ENCODE data around the gene LPP. TPM values are rescaled to one million over a fixed set of nuclear protein-coding genes. Genes with fewer than 3 reads are reported as not detected.
"Not testable (repeated sequence)": the region's sequence is repeated elsewhere in the genome, so short reads cannot be mapped to it uniquely, and the experiment has no call there.

Gene LPP
- total RNA-seq, 4 donors from 2014 or later, result 45.9 to 81.1 (median 63.0) TPM

- H3K4me3 ChIP-seq (ENCODE audit: low read depth, poor library complexity, severe bottlenecking), result no peak overlapping the region
- TF ChIP-seq POLR2A (IDR thresholded peaks at IDR 0.05) (no peak), CTCF (IDR thresholded peaks at IDR 0.05) (no peak)
- DNase-seq (ENCODE audit: low spot score in 2 of 2), result no peak
- 90 to 91% methylated on average over 12 of the region's 12 CpGs for WGBS, 2 donors
- intact Hi-C loops (cut with DNase I; ENCODE audit: low total_unique reads), result no loop called here
These were observed 544.5 kb downstream of the LPP start for GRCh38 chr3:188698436-188698835.

GRCh38 chr3:188700501-188700900, 546.5 kb downstream of the LPP start:
- DNase-seq (ENCODE audit: low spot score in 2 of 2), result no peak
- H3K4me3 ChIP-seq (ENCODE audit: low read depth, poor library complexity, severe bottlenecking), result no peak overlapping the region
- TF ChIP-seq CTCF (IDR thresholded peaks at IDR 0.05), result no peak
- TF ChIP-seq POLR2A (IDR thresholded peaks at IDR 0.05), result no peak
- intact Hi-C loops (cut with DNase I; ENCODE audit: low total_unique reads), result no loop called here

GRCh38 chr3:188700918-188701317, 547.0 kb downstream of the LPP start:
- intact Hi-C loops (cut with DNase I; ENCODE audit: low total_unique reads), result no loop called here
- TF ChIP-seq POLR2A (IDR thresholded peaks at IDR 0.05) (no peak), CTCF (IDR thresholded peaks at IDR 0.05) (no peak)
- no peak for DNase-seq (ENCODE audit: low spot score in 2 of 2)
- H3K4me3 ChIP-seq (ENCODE audit: low read depth, poor library complexity, severe bottlenecking), result no peak overlapping the region

- intact Hi-C loops (cut with DNase I; ENCODE audit: low total_unique reads), result no loop called here
- H3K4me3 ChIP-seq (ENCODE audit: low read depth, poor library complexity, severe bottlenecking), result no peak overlapping the region
- no peak for DNase-seq (ENCODE audit: low spot score in 2 of 2)
- 62 to 86% methylated on average over 4 of the region's 4 CpGs for WGBS, 2 donors
- no peak for TF ChIP-seq POLR2A (IDR thresholded peaks at IDR 0.05)
- TF ChIP-seq CTCF (IDR thresholded peaks at IDR 0.05), result no peak
These were observed 547.6 kb downstream of the LPP start for GRCh38 chr3:188701485-188701969.

GRCh38 chr3:188702028-188702427, 548.1 kb downstream of the LPP start:
- H3K4me3 ChIP-seq (ENCODE audit: low read depth, poor library complexity, severe bottlenecking); DNase-seq (ENCODE audit: low spot score in 2 of 2); intact Hi-C loops (cut with DNase I; ENCODE audit: low total_unique reads): not testable (repeated sequence)
- WGBS, 2 donors, result 85 to 93% methylated on average over 10 of the region's 10 CpGs

- no peak for DNase-seq (ENCODE audit: low spot score in 2 of 2)
- H3K4me3 ChIP-seq (ENCODE audit: low read depth, poor library complexity, severe bottlenecking), result no peak overlapping the region
- intact Hi-C loops (cut with DNase I; ENCODE audit: low total_unique reads), result no loop called here
- no peak for TF ChIP-seq POLR2A (IDR thresholded peaks at IDR 0.05)
- TF ChIP-seq CTCF (IDR thresholded peaks at IDR 0.05), result no peak
- WGBS, 2 donors, result 95 to 98% methylated on average over 1 of the region's 1 CpG
These were observed 552.2 kb downstream of the LPP start for GRCh38 chr3:188706176-188706575.
